GM23338 (cell line): ENCODE data around the gene SRSF8. TPM values are rescaled to one million over a fixed set of nuclear protein-coding genes. Genes with fewer than 3 reads are reported as not detected.

Source experiments
- ATAC-seq: fragments of 200-7000 bp; cut with Tn5 transposase; 3 replicates; pipeline ENCODE4 v1.9.1; 2020
- DNase-seq: peaks from one replicate; pipeline ENCODE4 v3.0.0-alpha.2; 2015; ENCODE audit warnings: low spot score
- H2AFZ ChIP-seq: fragments of 200-600 bp; sonication (generic); 2 replicates; pipeline ENCODE4 v1.8.0; 2016; ENCODE audit warnings: antibody characterized with exemption, mild to moderate bottlenecking, moderate library complexity
- H3F3A ChIP-seq: fragments of 200-600 bp; sonication (generic); replicated peaks from 2 replicates; pipeline ENCODE4 v1.8.0; 2017; ENCODE audit warnings: antibody characterized with exemption, mixed run types, low read depth
- H3K27ac ChIP-seq: fragments of 200-600 bp; sonication (generic); 2 replicates; pipeline ENCODE4 v1.6.1; 2016; ENCODE audit warnings: low read depth
- H3K27me3 ChIP-seq: fragments of 200-600 bp; sonication (generic); 2 replicates; pipeline ENCODE4 v1.8.0; 2016; ENCODE audit warnings: mild to moderate bottlenecking, mixed run types, moderate library complexity; ENCODE audit not compliant: insufficient read depth
- H3K36me3 ChIP-seq: fragments of 200-600 bp; sonication (generic); 2 replicates; pipeline ENCODE4 v1.8.0; 2016; ENCODE audit warnings: mild to moderate bottlenecking; ENCODE audit not compliant: insufficient read depth
- H3K4me1 ChIP-seq: fragments of 200-600 bp; sonication (generic); 2 replicates; pipeline ENCODE4 v1.8.0; 2016; ENCODE audit warnings: mild to moderate bottlenecking, moderate library complexity; ENCODE audit not compliant: insufficient read depth
- H3K4me2 ChIP-seq: fragments of 200-600 bp; sonication (generic); 2 replicates; pipeline ENCODE4 v1.7.1; 2017; ENCODE audit warnings: mixed run types
- H3K4me3 ChIP-seq: fragments of 200-600 bp; sonication (generic); 2 replicates; pipeline ENCODE4 v1.6.1; 2016; ENCODE audit warnings: mixed run types
- H3K79me2 ChIP-seq: fragments of 200-600 bp; sonication (generic); replicated peaks from 2 replicates; pipeline ENCODE4 v1.8.0; 2017; ENCODE audit warnings: mild to moderate bottlenecking; ENCODE audit not compliant: insufficient read depth
- H3K9me2 ChIP-seq: fragments of 200-600 bp; sonication (generic); 2 replicates; pipeline ENCODE4 v1.8.0; 2017; ENCODE audit not compliant: insufficient read depth
- H4K20me1 ChIP-seq: fragments of 200-600 bp; sonication (generic); replicated peaks from 2 replicates; pipeline ENCODE4 v1.8.0; 2017; ENCODE audit warnings: mild to moderate bottlenecking; ENCODE audit not compliant: insufficient read depth
- H3K27ac Mint-ChIP-seq: 2 replicates; pipeline ENCODE4 v1.8.0; 2020; ENCODE audit warnings: inconsistent platforms, mild to moderate bottlenecking, moderate library complexity, mixed read lengths
- H3K27me3 Mint-ChIP-seq: 3 replicates; pipeline ENCODE4 v1.8.0; 2022; ENCODE audit warnings: low read depth, mild to moderate bottlenecking, moderate library complexity, mixed read lengths, inconsistent platforms; ENCODE audit not compliant: insufficient read depth, poor library complexity
- H3K36me3 Mint-ChIP-seq: 3 replicates; pipeline ENCODE4 v1.8.0; 2021; ENCODE audit warnings: low read depth, mild to moderate bottlenecking, inconsistent platforms, moderate library complexity, mixed read lengths
- H3K4me1 Mint-ChIP-seq: 3 replicates; pipeline ENCODE4 v1.8.0; 2020; ENCODE audit warnings: mild to moderate bottlenecking, inconsistent platforms, mixed read lengths
- H3K4me3 Mint-ChIP-seq: 3 replicates; pipeline ENCODE4 v1.8.0; 2021; ENCODE audit warnings: moderate library complexity, mild to moderate bottlenecking, inconsistent platforms, mixed read lengths
- H3K9me3 Mint-ChIP-seq: 3 replicates; pipeline ENCODE4 v1.8.0; 2020; ENCODE audit warnings: moderate library complexity, mild to moderate bottlenecking, inconsistent platforms, mixed read lengths
- CREB1 ChIP-seq: fragments of 250-450 bp; sonication (Bioruptor Pico); IDR thresholded peaks from 2 replicates; pipeline ENCODE4 v1.5.0; 2020; ENCODE audit warnings: low read depth, mild to moderate bottlenecking, moderate library complexity
- EZH2 ChIP-seq: fragments of 200-600 bp; sonication (generic); IDR thresholded peaks from one replicate; pipeline ENCODE4 v1.8.0; 2017; ENCODE audit warnings: antibody characterized with exemption, mild to moderate bottlenecking, low read depth; ENCODE audit not compliant: unreplicated experiment
- EZH2phosphoT487 ChIP-seq: fragments of 200-600 bp; sonication (generic); IDR thresholded peaks from one replicate; pipeline ENCODE4 v1.8.1; 2018; ENCODE audit warnings: antibody characterized with exemption; ENCODE audit not compliant: unreplicated experiment
- JUNB ChIP-seq: IDR thresholded peaks from one replicate; pipeline ENCODE4 v1.6.1; 2016; ENCODE audit warnings: antibody characterized with exemption; ENCODE audit not compliant: unreplicated experiment
- NANOG ChIP-seq: IDR thresholded peaks from 2 replicates; pipeline ENCODE4 v1.6.1; 2016; ENCODE audit warnings: antibody characterized with exemption, borderline replicate concordance
- STAT1 ChIP-seq: IDR thresholded peaks from one replicate; pipeline ENCODE4 v1.6.1; 2016; ENCODE audit warnings: antibody characterized with exemption; ENCODE audit not compliant: unreplicated experiment
- ZNF114 ChIP-seq: fragments of 250-450 bp; sonication (Bioruptor Pico); IDR thresholded peaks from 2 replicates; pipeline ENCODE4 v1.5.0; 2020; ENCODE audit warnings: mild to moderate bottlenecking, moderate library complexity
- ZNF331 ChIP-seq: fragments of 250-450 bp; sonication (Bioruptor Pico); IDR thresholded peaks from 2 replicates; pipeline ENCODE4 v1.5.0; 2020; ENCODE audit warnings: low read depth, mild to moderate bottlenecking, moderate library complexity
- polyA plus RNA-seq: library from polyadenylated mRNA; unstranded; fragments of >200 nt; fragmentation: Nextera tagmentation; extraction: Ambion mirVana; gene quantifications from 2 replicates; pipeline ENCODE4 v1.2.1, GENCODE V29; 2016
- total RNA-seq: library from RNA; depleted of rRNA; stranded (reverse); fragments of >200 nt; shearing (Covaris generic); gene quantifications from 2 replicates; pipeline ENCODE4 v1.2.3, GENCODE V29; 2014
- TF ChIP-seq, protein P1 (sequence below): IDR thresholded peaks from 2 replicates; pipeline ENCODE4 v1.6.1; 2016; ENCODE audit warnings: antibody characterized with exemption
- TF ChIP-seq, protein P2 (sequence below), 2 experiments: fragments of 200-600 bp in 1 of 2; sonication (generic) in 1 of 2; conservative IDR thresholded peaks; 2 replicates each; pipeline versions ENCODE4 v1.5.1 to v1.6.1; 2016 to 2017; ENCODE audit warnings: antibody characterized with exemption in 2 of 2, low read depth in 2 of 2, mild to moderate bottlenecking in 2 of 2, moderate library complexity in 1 of 2
- TF ChIP-seq, protein P3 (sequence below): IDR thresholded peaks from one replicate; pipeline ENCODE4 v1.6.1; 2018; ENCODE audit warnings: antibody characterized with exemption; ENCODE audit not compliant: unreplicated experiment
- TF ChIP-seq, protein P4 (sequence below): fragments of 250-450 bp; sonication (Bioruptor Pico); IDR thresholded peaks from 2 replicates; pipeline ENCODE4 v1.5.0; 2020; ENCODE audit warnings: mild to moderate bottlenecking, moderate library complexity

SRSF8 gene
- total and polyA plus RNA-seq, 2 experiments from 2014 or later = 12.6 to 19.9 TPM

DNA sequence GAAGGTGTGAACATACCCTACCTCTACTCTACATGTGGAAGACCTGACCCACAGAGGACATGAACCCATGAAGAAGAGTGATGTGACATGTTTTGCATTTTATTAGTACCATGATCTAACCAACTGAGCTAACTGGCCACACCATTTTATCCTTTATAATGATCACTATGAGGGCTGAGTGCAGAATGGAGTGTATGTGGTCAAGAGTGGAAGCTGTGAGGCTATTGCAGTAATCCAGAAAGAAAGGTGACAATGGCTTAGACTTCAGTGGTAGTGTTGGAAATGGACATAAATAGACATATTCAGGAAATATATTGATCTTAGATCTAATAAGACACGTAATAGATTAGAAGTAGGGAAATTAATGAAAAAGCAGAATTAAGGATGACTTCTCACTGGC is 3.8 kb downstream of the SRSF8 start:
- no peak overlapping the region for H3K27ac Mint-ChIP-seq
- DNase-seq (no peak), ATAC-seq (no peak)
- H3K36me3 Mint-ChIP-seq = peaks cover 9% of the 10 kb centered on the region; the same call in 1 of the 3 replicates
- Histone ChIP-seq H3K27ac (no peak overlapping the region), H4K20me1 (no peaks in the 10 kb centered on the region), H3K4me2 (no peak overlapping the region), H3K36me3 (no peaks in the 10 kb centered on the region), H3F3A (peaks cover 6% of the 10 kb centered on the region), H3K27me3 (no peaks in the 10 kb centered on the region), H3K79me2 (peaks cover 8% of the 10 kb centered on the region; the same call in 1 of the 2 replicates), H3K4me1 (peaks cover 10% of the 10 kb centered on the region), H2AFZ (no peak overlapping the region), H3K4me3 (no peak overlapping the region), H3K9me2 (0 out of 2 replicates have a peak, but pooled peaks cover 3% of the 10 kb centered on the region)
- TF ChIP-seq JUNB (no peak), EZH2phosphoT487 (no peak), CREB1 (CRISPR knock-in tag) (no peak), ZNF331 (CRISPR knock-in tag) (no peak), EZH2 (no peak), STAT1 (no peak), NANOG (no peak), ZNF114 (CRISPR knock-in tag) (no peak)
- TF ChIP-seq, protein P1, sequence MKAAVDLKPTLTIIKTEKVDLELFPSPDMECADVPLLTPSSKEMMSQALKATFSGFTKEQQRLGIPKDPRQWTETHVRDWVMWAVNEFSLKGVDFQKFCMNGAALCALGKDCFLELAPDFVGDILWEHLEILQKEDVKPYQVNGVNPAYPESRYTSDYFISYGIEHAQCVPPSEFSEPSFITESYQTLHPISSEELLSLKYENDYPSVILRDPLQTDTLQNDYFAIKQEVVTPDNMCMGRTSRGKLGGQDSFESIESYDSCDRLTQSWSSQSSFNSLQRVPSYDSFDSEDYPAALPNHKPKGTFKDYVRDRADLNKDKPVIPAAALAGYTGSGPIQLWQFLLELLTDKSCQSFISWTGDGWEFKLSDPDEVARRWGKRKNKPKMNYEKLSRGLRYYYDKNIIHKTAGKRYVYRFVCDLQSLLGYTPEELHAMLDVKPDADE = no peak
- TF ChIP-seq, protein P2, sequence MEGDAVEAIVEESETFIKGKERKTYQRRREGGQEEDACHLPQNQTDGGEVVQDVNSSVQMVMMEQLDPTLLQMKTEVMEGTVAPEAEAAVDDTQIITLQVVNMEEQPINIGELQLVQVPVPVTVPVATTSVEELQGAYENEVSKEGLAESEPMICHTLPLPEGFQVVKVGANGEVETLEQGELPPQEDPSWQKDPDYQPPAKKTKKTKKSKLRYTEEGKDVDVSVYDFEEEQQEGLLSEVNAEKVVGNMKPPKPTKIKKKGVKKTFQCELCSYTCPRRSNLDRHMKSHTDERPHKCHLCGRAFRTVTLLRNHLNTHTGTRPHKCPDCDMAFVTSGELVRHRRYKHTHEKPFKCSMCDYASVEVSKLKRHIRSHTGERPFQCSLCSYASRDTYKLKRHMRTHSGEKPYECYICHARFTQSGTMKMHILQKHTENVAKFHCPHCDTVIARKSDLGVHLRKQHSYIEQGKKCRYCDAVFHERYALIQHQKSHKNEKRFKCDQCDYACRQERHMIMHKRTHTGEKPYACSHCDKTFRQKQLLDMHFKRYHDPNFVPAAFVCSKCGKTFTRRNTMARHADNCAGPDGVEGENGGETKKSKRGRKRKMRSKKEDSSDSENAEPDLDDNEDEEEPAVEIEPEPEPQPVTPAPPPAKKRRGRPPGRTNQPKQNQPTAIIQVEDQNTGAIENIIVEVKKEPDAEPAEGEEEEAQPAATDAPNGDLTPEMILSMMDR (conservative IDR thresholded peaks at IDR 0.05; ENCODE audit: low read depth in 2 of 2) = no peak
- TF ChIP-seq, protein P3, sequence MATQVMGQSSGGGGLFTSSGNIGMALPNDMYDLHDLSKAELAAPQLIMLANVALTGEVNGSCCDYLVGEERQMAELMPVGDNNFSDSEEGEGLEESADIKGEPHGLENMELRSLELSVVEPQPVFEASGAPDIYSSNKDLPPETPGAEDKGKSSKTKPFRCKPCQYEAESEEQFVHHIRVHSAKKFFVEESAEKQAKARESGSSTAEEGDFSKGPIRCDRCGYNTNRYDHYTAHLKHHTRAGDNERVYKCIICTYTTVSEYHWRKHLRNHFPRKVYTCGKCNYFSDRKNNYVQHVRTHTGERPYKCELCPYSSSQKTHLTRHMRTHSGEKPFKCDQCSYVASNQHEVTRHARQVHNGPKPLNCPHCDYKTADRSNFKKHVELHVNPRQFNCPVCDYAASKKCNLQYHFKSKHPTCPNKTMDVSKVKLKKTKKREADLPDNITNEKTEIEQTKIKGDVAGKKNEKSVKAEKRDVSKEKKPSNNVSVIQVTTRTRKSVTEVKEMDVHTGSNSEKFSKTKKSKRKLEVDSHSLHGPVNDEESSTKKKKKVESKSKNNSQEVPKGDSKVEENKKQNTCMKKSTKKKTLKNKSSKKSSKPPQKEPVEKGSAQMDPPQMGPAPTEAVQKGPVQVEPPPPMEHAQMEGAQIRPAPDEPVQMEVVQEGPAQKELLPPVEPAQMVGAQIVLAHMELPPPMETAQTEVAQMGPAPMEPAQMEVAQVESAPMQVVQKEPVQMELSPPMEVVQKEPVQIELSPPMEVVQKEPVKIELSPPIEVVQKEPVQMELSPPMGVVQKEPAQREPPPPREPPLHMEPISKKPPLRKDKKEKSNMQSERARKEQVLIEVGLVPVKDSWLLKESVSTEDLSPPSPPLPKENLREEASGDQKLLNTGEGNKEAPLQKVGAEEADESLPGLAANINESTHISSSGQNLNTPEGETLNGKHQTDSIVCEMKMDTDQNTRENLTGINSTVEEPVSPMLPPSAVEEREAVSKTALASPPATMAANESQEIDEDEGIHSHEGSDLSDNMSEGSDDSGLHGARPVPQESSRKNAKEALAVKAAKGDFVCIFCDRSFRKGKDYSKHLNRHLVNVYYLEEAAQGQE = no peak
- TF ChIP-seq, protein P4, sequence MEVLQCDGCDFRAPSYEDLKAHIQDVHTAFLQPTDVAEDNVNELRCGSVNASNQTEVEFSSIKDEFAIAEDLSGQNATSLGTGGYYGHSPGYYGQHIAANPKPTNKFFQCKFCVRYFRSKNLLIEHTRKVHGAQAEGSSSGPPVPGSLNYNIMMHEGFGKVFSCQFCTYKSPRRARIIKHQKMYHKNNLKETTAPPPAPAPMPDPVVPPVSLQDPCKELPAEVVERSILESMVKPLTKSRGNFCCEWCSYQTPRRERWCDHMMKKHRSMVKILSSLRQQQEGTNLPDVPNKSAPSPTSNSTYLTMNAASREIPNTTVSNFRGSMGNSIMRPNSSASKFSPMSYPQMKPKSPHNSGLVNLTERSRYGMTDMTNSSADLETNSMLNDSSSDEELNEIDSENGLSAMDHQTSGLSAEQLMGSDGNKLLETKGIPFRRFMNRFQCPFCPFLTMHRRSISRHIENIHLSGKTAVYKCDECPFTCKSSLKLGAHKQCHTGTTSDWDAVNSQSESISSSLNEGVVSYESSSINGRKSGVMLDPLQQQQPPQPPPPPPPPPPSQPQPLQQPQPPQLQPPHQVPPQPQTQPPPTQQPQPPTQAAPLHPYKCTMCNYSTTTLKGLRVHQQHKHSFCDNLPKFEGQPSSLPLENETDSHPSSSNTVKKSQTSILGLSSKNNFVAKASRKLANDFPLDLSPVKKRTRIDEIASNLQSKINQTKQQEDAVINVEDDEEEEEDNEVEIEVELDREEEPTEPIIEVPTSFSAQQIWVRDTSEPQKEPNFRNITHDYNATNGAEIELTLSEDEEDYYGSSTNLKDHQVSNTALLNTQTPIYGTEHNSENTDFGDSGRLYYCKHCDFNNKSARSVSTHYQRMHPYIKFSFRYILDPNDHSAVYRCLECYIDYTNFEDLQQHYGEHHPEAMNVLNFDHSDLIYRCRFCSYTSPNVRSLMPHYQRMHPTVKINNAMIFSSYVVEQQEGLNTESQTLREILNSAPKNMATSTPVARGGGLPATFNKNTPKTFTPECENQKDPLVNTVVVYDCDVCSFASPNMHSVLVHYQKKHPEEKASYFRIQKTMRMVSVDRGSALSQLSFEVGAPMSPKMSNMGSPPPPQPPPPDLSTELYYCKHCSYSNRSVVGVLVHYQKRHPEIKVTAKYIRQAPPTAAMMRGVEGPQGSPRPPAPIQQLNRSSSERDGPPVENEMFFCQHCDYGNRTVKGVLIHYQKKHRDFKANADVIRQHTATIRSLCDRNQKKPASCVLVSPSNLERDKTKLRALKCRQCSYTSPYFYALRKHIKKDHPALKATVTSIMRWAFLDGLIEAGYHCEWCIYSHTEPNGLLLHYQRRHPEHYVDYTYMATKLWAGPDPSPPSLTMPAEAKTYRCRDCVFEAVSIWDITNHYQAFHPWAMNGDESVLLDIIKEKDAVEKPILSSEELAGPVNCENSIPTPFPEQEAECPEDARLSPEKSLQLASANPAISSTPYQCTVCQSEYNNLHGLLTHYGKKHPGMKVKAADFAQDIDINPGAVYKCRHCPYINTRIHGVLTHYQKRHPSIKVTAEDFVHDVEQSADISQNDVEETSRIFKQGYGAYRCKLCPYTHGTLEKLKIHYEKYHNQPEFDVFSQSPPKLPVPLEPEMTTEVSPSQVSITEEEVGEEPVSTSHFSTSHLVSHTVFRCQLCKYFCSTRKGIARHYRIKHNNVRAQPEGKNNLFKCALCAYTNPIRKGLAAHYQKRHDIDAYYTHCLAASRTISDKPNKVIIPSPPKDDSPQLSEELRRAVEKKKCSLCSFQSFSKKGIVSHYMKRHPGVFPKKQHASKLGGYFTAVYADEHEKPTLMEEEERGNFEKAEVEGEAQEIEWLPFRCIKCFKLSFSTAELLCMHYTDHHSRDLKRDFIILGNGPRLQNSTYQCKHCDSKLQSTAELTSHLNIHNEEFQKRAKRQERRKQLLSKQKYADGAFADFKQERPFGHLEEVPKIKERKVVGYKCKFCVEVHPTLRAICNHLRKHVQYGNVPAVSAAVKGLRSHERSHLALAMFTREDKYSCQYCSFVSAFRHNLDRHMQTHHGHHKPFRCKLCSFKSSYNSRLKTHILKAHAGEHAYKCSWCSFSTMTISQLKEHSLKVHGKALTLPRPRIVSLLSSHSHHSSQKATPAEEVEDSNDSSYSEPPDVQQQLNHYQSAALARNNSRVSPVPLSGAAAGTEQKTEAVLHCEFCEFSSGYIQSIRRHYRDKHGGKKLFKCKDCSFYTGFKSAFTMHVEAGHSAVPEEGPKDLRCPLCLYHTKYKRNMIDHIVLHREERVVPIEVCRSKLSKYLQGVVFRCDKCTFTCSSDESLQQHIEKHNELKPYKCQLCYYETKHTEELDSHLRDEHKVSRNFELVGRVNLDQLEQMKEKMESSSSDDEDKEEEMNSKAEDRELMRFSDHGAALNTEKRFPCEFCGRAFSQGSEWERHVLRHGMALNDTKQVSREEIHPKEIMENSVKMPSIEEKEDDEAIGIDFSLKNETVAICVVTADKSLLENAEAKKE (CRISPR knock-in tag) = no peak
- no peaks in the 10 kb centered on the region; the same call in 2 of the 3 replicates for H3K9me3 Mint-ChIP-seq
- H3K27me3 Mint-ChIP-seq = peaks cover 13% of the 10 kb centered on the region
- H3K4me1 Mint-ChIP-seq = peaks cover 13% of the 10 kb centered on the region
- H3K4me3 Mint-ChIP-seq = no peak overlapping the region
